Liver (tissue), 9 donors: ENCODE measurements around the gene RAB18. TPM values are rescaled to one million over a fixed set of nuclear protein-coding genes. Genes with fewer than 3 reads are reported as not detected.

Experiments used
- DNase-seq: peaks from one replicate; pipeline ENCODE4 v3.0.0-alpha.2; 2017; ENCODE audit warnings: low spot score
- H3K27ac ChIP-seq, 2 donors: one replicate each; pipeline ENCODE4 v1.7.0; 2013; ENCODE audit warnings: inconsistent platforms in 2 of 2, low read length in 2 of 2, control low read depth in 1 of 2, low read depth in 1 of 2, mild to moderate bottlenecking in 1 of 2
- H3K27me3 ChIP-seq, 4 donors: one replicate each; pipeline versions ENCODE4 v1.6.1 to v1.7.0; 2013; ENCODE audit warnings: low read length in 3 of 4, inconsistent platforms in 1 of 4, mild to moderate bottlenecking in 1 of 4, moderate library complexity in 1 of 4; ENCODE audit not compliant: control insufficient read depth in 4 of 4, insufficient read depth in 4 of 4
- H3K36me3 ChIP-seq, 4 donors: one replicate each; pipeline versions ENCODE4 v1.6.1 to v1.7.0; 2013; ENCODE audit warnings: low read length in 3 of 4, mild to moderate bottlenecking in 3 of 4, low read depth in 1 of 4, moderate library complexity in 1 of 4; ENCODE audit not compliant: control insufficient read depth in 4 of 4, insufficient read depth in 3 of 4
- H3K4me1 ChIP-seq, 4 donors: one replicate each; pipeline versions ENCODE4 v1.6.1 to v1.7.0; 2013; ENCODE audit warnings: low read length in 3 of 4, mild to moderate bottlenecking in 3 of 4, moderate library complexity in 1 of 4; ENCODE audit not compliant: control insufficient read depth in 4 of 4, insufficient read depth in 4 of 4
- H3K4me3 ChIP-seq, 3 donors: one replicate each; pipeline versions ENCODE4 v1.6.1 to v1.7.0; 2013; ENCODE audit warnings: low read length in 3 of 3, control low read depth in 1 of 3, low read depth in 1 of 3, mild to moderate bottlenecking in 1 of 3
- H3K9ac ChIP-seq, 2 donors: one replicate each; pipeline ENCODE4 v1.7.0; 2013; ENCODE audit warnings: low read length in 2 of 2, mild to moderate bottlenecking in 2 of 2, moderate library complexity in 2 of 2, control low read depth in 1 of 2, low read depth in 1 of 2
- H3K9me3 ChIP-seq, 4 donors: one replicate each; pipeline versions ENCODE4 v1.6.1 to v1.7.0; 2013; ENCODE audit warnings: low read length in 3 of 4; ENCODE audit not compliant: control insufficient read depth in 4 of 4
- EGR1 ChIP-seq, 2 donors: IDR thresholded peaks; 2 replicates each; pipeline ENCODE4 v1.6.1; 2016 to 2018; ENCODE audit warnings: antibody characterized with exemption in 2 of 2, low read depth in 2 of 2
- FOXA1 ChIP-seq: IDR thresholded peaks from 2 replicates; pipeline ENCODE4 v1.6.1; 2016; ENCODE audit warnings: antibody characterized with exemption
- FOXA2 ChIP-seq: IDR thresholded peaks from 2 replicates; pipeline ENCODE4 v1.6.1; 2016; ENCODE audit warnings: antibody characterized with exemption
- HNF4A ChIP-seq, 2 donors: conservative IDR thresholded peaks; 2 replicates each; pipeline ENCODE4 v1.6.1; 2016; ENCODE audit warnings: antibody characterized with exemption in 2 of 2, mild to moderate bottlenecking in 2 of 2
- HNF4G ChIP-seq: IDR thresholded peaks from 2 replicates; pipeline ENCODE4 v1.6.1; 2016; ENCODE audit warnings: antibody characterized with exemption
- JUND ChIP-seq, 2 donors: IDR thresholded peaks; 2 replicates each; pipeline ENCODE4 v1.6.1; 2016; ENCODE audit warnings: antibody characterized with exemption in 2 of 2
- NR2F2 ChIP-seq: IDR thresholded peaks from 2 replicates; pipeline ENCODE4 v1.6.1; 2016; ENCODE audit warnings: antibody characterized with exemption
- RAD21 ChIP-seq, 2 donors: IDR thresholded peaks; 2 replicates each; pipeline ENCODE4 v1.6.1; 2016; ENCODE audit warnings: antibody characterized with exemption in 2 of 2, mild to moderate bottlenecking in 2 of 2
- RXRA ChIP-seq, 2 donors: IDR thresholded peaks; 2 replicates each; pipeline ENCODE4 v1.6.1; 2017 to 2018; ENCODE audit warnings: antibody characterized with exemption in 2 of 2, mild to moderate bottlenecking in 1 of 2
- SP1 ChIP-seq: IDR thresholded peaks from 2 replicates; pipeline ENCODE4 v1.6.1; 2018; ENCODE audit warnings: antibody characterized with exemption, mild to moderate bottlenecking
- TAF1 ChIP-seq: conservative IDR thresholded peaks from 2 replicates; pipeline ENCODE4 v1.6.1; 2016; ENCODE audit warnings: antibody characterized with exemption, mild to moderate bottlenecking
- YY1 ChIP-seq: IDR thresholded peaks from 2 replicates; pipeline ENCODE4 v1.6.1; 2016; ENCODE audit warnings: antibody characterized with exemption, mild to moderate bottlenecking
- WGBS: extraction: QIAGEN DNeasy Blood & Tissue Kit; methylation state at CpG from one replicate; pipeline ENCODE4 v1.1.7; 2013; 5-methylcytosine and 5-hydroxymethylcytosine counted together
- polyA plus RNA-seq, 2 donors: library from polyadenylated mRNA; stranded (reverse) in 1 of 2; unstranded in 1 of 2; fragments of 200-250 nt in 1 of 2; fragments of >200 nt in 1 of 2; fragmentation: Nextera tagmentation in 1 of 2; extraction: Ambion mirVana in 1 of 2; gene quantifications; one replicate each; pipeline versions ENCODE4 v1.2.1 to v1.2.3, GENCODE V29; 2013 to 2015
- total RNA-seq, 2 donors: library from RNA; depleted of rRNA; stranded (reverse); fragments of >200 nt; gene quantifications; one replicate each; pipeline ENCODE4 v1.2.3, GENCODE V29; 2014
- TF ChIP-seq, protein P1 (sequence below): IDR thresholded peaks from 2 replicates; pipeline ENCODE4 v1.6.1; 2016; ENCODE audit warnings: antibody characterized with exemption, mild to moderate bottlenecking
- TF ChIP-seq, protein P2 (sequence below): fragments of 150-350 bp; IDR thresholded peaks from 2 replicates; pipeline ENCODE4 v1.5.1; 2017; ENCODE audit warnings: improper control_type of control experiment, low read depth, low read length; ENCODE audit not compliant: missing input control
- TF ChIP-seq, protein P3 (sequence below): IDR thresholded peaks from 2 replicates; pipeline ENCODE4 v1.6.1; 2016; ENCODE audit warnings: antibody characterized with exemption
- TF ChIP-seq, protein P4 (sequence below): IDR thresholded peaks from 2 replicates; pipeline ENCODE4 v1.6.1; 2016; ENCODE audit warnings: antibody characterized with exemption
- donor health status: healthy.
- donor health status: healthy.
- donor health status: healthy.
- donor health status: healthy.
- donor health status: healthy.

The RAB18 gene
- total and polyA plus RNA-seq, 4 donors: 19.8 to 57.8 (median 25.2) TPM

DNA sequence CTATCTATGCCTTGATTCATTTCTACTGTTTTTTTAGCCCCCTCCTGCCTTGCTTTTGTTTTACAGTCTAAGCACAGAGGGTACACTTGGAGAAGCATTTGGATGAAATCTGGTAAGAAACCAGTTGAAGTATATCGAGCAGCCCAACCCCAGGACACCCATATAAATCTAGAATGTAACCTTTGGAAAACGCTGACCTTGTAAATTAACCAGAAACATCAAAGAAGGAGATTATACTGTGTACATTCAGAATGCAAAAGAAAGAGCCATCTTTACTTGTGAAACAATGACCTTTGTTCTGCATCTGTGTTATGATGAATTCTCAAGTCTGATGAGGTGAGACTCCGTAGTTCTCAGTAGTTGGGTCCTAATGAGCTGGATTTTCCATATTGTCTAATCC is 49.3 kb upstream of the RAB18 start:
- no peak overlapping the region for H3K27ac ChIP-seq
- WGBS: 63% methylated on average over 3 of the region's 3 CpGs
- H3K4me1 ChIP-seq: no peaks in the 10 kb centered on the region
- TF ChIP-seq, protein P1, sequence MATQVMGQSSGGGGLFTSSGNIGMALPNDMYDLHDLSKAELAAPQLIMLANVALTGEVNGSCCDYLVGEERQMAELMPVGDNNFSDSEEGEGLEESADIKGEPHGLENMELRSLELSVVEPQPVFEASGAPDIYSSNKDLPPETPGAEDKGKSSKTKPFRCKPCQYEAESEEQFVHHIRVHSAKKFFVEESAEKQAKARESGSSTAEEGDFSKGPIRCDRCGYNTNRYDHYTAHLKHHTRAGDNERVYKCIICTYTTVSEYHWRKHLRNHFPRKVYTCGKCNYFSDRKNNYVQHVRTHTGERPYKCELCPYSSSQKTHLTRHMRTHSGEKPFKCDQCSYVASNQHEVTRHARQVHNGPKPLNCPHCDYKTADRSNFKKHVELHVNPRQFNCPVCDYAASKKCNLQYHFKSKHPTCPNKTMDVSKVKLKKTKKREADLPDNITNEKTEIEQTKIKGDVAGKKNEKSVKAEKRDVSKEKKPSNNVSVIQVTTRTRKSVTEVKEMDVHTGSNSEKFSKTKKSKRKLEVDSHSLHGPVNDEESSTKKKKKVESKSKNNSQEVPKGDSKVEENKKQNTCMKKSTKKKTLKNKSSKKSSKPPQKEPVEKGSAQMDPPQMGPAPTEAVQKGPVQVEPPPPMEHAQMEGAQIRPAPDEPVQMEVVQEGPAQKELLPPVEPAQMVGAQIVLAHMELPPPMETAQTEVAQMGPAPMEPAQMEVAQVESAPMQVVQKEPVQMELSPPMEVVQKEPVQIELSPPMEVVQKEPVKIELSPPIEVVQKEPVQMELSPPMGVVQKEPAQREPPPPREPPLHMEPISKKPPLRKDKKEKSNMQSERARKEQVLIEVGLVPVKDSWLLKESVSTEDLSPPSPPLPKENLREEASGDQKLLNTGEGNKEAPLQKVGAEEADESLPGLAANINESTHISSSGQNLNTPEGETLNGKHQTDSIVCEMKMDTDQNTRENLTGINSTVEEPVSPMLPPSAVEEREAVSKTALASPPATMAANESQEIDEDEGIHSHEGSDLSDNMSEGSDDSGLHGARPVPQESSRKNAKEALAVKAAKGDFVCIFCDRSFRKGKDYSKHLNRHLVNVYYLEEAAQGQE: no peak
- TF ChIP-seq RXRA (IDR thresholded peaks at IDR 0.05) (no peak), SP1 (no peak), HNF4A (conservative IDR thresholded peaks at IDR 0.05) (no peak), JUND (IDR thresholded peaks at IDR 0.05) (no peak), RAD21 (IDR thresholded peaks at IDR 0.05) (no peak)
- TF ChIP-seq, protein P2, sequence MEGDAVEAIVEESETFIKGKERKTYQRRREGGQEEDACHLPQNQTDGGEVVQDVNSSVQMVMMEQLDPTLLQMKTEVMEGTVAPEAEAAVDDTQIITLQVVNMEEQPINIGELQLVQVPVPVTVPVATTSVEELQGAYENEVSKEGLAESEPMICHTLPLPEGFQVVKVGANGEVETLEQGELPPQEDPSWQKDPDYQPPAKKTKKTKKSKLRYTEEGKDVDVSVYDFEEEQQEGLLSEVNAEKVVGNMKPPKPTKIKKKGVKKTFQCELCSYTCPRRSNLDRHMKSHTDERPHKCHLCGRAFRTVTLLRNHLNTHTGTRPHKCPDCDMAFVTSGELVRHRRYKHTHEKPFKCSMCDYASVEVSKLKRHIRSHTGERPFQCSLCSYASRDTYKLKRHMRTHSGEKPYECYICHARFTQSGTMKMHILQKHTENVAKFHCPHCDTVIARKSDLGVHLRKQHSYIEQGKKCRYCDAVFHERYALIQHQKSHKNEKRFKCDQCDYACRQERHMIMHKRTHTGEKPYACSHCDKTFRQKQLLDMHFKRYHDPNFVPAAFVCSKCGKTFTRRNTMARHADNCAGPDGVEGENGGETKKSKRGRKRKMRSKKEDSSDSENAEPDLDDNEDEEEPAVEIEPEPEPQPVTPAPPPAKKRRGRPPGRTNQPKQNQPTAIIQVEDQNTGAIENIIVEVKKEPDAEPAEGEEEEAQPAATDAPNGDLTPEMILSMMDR: no peak
- TF ChIP-seq, protein P3, sequence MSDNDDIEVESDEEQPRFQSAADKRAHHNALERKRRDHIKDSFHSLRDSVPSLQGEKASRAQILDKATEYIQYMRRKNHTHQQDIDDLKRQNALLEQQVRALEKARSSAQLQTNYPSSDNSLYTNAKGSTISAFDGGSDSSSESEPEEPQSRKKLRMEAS: no peak
- no peak for DNase-seq
- H3K9ac ChIP-seq: no peak overlapping the region
- H3K4me3 ChIP-seq: no peak overlapping the region
- H3K27me3 ChIP-seq: peaks cover 0 to 6% (median 0%) of the 10 kb centered on the region in 4 donors
- H3K9me3 ChIP-seq: no peaks in the 10 kb centered on the region
- no peaks in the 10 kb centered on the region for H3K36me3 ChIP-seq

DNA sequence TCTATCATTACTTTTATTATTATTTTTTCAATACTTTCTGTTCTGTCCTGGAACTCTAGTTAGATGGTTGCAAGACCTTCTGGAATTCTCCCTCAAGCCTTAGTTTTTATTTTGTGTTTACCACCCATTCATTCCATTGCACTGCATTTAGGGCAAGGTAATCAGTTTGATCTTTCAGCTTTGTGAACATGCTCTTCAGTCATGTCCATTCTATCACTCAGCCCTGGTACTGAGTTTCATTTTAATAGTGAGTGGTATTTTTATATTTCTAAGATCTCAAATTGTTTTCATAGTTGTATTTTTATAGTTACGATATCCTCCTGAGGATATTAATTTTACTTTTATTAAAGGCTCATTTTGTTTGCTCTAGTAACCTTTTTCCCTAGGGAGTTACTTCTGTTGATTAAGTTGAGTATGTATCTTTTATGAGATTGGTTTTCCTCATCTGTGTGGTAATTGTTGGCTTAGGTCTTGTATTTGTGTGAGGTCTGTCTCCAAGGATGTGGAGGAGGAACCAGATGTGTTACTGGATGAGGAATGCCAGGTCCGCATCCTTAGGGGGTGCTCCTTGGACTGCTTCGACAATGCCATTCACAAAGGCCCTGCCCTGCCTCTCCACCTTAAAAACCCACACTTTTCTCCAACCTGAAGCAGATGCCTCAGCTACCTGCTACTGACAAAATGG is 46.7 kb upstream of the RAB18 start:
- Histone ChIP-seq H3K36me3 (no peaks in the 10 kb centered on the region), H3K4me1 (no peaks in the 10 kb centered on the region), H3K9me3 (no peaks in the 10 kb centered on the region), H3K27ac (no peak overlapping the region), H3K4me3 (no peak overlapping the region), H3K9ac (no peak overlapping the region), H3K27me3 (peaks cover 0 to 10% (median 0%) of the 10 kb centered on the region in 4 donors)
- WGBS: 91% methylated on average over 3 of the region's 3 CpGs
- DNase-seq: no peak
- TF ChIP-seq EGR1 (IDR thresholded peaks at IDR 0.05; ENCODE audit: low read depth in 2 of 2) (no peak), HNF4G (no peak)

DNA sequence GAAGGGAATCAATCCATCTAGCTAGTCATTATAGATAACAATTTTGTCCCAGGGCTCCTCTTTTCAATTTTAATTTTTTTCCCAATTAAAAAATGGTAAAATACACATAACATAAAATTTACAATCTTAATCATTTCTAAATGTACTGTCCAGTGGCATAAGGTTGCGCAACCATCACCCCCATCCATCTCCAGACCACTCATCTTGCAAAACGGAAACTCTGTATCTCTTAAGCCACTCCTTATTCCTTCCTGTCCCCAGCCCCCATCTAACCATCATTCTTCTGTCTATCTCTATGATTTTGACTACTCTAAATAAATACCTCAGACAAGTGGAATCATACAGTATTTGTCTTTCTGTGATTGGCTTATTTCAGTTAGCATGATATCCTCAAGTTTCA is 46.1 kb upstream of the RAB18 start:
- TF ChIP-seq, protein P1: no peak
- TF ChIP-seq FOXA1 (no peak), TAF1 (no peak), HNF4G (no peak), SP1 (no peak), HNF4A (conservative IDR thresholded peaks at IDR 0.05) (no peak), NR2F2 (no peak), RXRA (IDR thresholded peaks at IDR 0.05) (no peak), EGR1 (IDR thresholded peaks at IDR 0.05; ENCODE audit: low read depth in 2 of 2) (no peak), FOXA2 (no peak), YY1 (no peak)
- TF ChIP-seq, protein P4, sequence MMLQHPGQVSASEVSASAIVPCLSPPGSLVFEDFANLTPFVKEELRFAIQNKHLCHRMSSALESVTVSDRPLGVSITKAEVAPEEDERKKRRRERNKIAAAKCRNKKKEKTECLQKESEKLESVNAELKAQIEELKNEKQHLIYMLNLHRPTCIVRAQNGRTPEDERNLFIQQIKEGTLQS: no peak
- TF ChIP-seq, protein P3: no peak

More for the DNA sequence above, 46.1 kb upstream of the RAB18 start:
- H3K9me3 ChIP-seq: no peaks in the 10 kb centered on the region
- H3K36me3 ChIP-seq: no peaks in the 10 kb centered on the region
- H3K27me3 ChIP-seq: peaks cover 0 to 10% (median 0%) of the 10 kb centered on the region in 4 donors
- H3K4me3 ChIP-seq: no peak overlapping the region
- H3K27ac ChIP-seq: no peak overlapping the region
- no peak for DNase-seq
- no peaks in the 10 kb centered on the region for H3K4me1 ChIP-seq
- H3K9ac ChIP-seq: no peak overlapping the region
- WGBS: 26% methylated on average over 2 of the region's 2 CpGs
